CD4-positive, alpha-beta T cell (primary cell): Measurements from ENCODE around the gene TUT1. TPM values are rescaled to one million over a fixed set of nuclear protein-coding genes. Genes with fewer than 3 reads are reported as not detected.

Experiments used
- ATAC-seq: fragments of 200-7000 bp; cut with Tn5 transposase; one replicate; pipeline ENCODE4 v1.10.0; 2022; ENCODE audit warnings: mild to moderate bottlenecking; ENCODE audit not compliant: poor library complexity
- CTCF ChIA-PET: fragments of 350-600 bp; sonication (Branson Sonifier 250); formaldehyde crosslinking; loops from one replicate; lab custom pipeline; 2021; ENCODE audit warnings: antibody characterized with exemption, inconsistent platforms; lab: Charles Lee
- POLR2A ChIA-PET: fragments of 350-600 bp; sonication (Branson Sonifier 250); formaldehyde crosslinking; loops from one replicate; lab custom pipeline; 2021; ENCODE audit warnings: antibody characterized with exemption, inconsistent platforms; lab: Charles Lee
- DNase-seq, 14 experiments: peaks; one replicate each; pipeline ENCODE4 v3.0.0-alpha.2; 2013 to 2020; ENCODE audit warnings: mixed read lengths in 2 of 14
- H3K27ac ChIP-seq, 2 donors: one replicate each; pipeline versions ENCODE4 v1.5.1 to v1.7.0; 2013; ENCODE audit warnings: low read length in 2 of 2, low read depth in 1 of 2, mild to moderate bottlenecking in 1 of 2
- H3K27me3 ChIP-seq, 2 experiments: 1 replicate in 1 of 2; 2 replicates in 1 of 2; pipeline versions ENCODE4 v1.6.1 to v1.7.0; 2013; ENCODE audit warnings: low read length in 2 of 2, control low read depth in 1 of 2, mild to moderate bottlenecking in 1 of 2, moderate library complexity in 1 of 2; ENCODE audit not compliant: insufficient read depth in 2 of 2, control insufficient read depth in 1 of 2
- H3K36me3 ChIP-seq: one replicate; pipeline ENCODE4 v1.6.1; 2013; ENCODE audit warnings: low read length, control low read depth; ENCODE audit not compliant: insufficient read depth
- H3K4me1 ChIP-seq: one replicate; pipeline ENCODE4 v1.6.1; 2013; ENCODE audit warnings: low read length, control low read depth; ENCODE audit not compliant: insufficient read depth
- H3K4me3 ChIP-seq: one replicate; pipeline ENCODE4 v1.5.1; 2013; ENCODE audit warnings: mild to moderate bottlenecking, low read length, moderate library complexity
- H3K9me3 ChIP-seq, 2 experiments: 1 replicate in 1 of 2; 2 replicates in 1 of 2; pipeline versions ENCODE4 v1.6.1 to v1.7.0; 2013; ENCODE audit warnings: low read length in 2 of 2, mild to moderate bottlenecking in 2 of 2, control low read depth in 1 of 2, moderate library complexity in 1 of 2; ENCODE audit not compliant: control insufficient read depth in 1 of 2, insufficient read depth in 1 of 2
- H3K27ac Mint-ChIP-seq: one replicate; pipeline ENCODE4 v1.8.0; 2020; ENCODE audit warnings: mixed read lengths
- H3K27me3 Mint-ChIP-seq: one replicate; pipeline ENCODE4 v1.8.0; 2021; ENCODE audit warnings: mixed read lengths
- H3K36me3 Mint-ChIP-seq: one replicate; pipeline ENCODE4 v1.8.0; 2021; ENCODE audit warnings: low read depth, mixed read lengths
- H3K4me1 Mint-ChIP-seq: one replicate; pipeline ENCODE4 v1.8.0; 2021; ENCODE audit warnings: low read depth, mixed read lengths
- H3K4me3 Mint-ChIP-seq: one replicate; pipeline ENCODE4 v1.8.0; 2020; ENCODE audit warnings: mild to moderate bottlenecking, mixed read lengths
- H3K9me3 Mint-ChIP-seq: one replicate; pipeline ENCODE4 v1.8.0; 2020; ENCODE audit warnings: mixed read lengths
- intact Hi-C, 2 experiments: fragments of 100-400 bp; cut with DNase I in 1 of 2; cut with micrococcal nuclease in 1 of 2; formaldehyde crosslinking; loops; one replicate each; pipeline versions ENCODE4 v1.15.1 to v1.9.0; 2023 to 2025; cut with DNase I, micrococcal nuclease
- total RNA-seq, 174 experiments: library from RNA in 2 of 174; stranded (reverse) in 2 of 174; gene quantifications; one replicate each; pipeline ENCODE4 v1.2.3 and lab custom pipeline; 2021 to 2026
- TF ChIP-seq, protein P1 (sequence below): fragments of 200-600 bp; IDR thresholded peaks from one replicate; pipeline ENCODE4 v1.8.0; 2022; ENCODE audit warnings: antibody characterized with exemption, mild to moderate bottlenecking

The TUT1 gene
- total RNA-seq, 2 experiments from 2014 or later = 25.5 to 26.2 TPM

DNA sequence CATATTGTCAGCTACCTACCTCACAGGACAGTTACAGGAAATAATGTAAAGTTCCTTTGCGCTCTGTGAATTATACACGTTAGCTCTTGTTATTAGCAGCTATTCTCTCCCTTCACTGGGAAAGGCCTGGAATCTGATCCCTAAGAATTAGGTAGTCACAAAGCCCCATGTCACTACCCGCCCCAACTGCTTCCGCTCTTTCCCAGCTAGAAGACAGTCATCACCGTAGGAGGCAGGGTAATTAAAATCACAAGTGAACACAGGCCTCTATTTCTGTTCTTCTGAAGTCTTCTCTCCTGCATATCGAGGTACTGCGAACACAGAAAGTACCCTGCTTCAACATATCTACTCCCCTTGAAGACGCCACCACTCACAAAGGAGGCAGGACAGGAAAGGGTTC is 32.1 kb downstream of the TUT1 start:
- H3K9me3 Mint-ChIP-seq = no peaks in the 10 kb centered on the region
- Histone ChIP-seq H3K27me3 (no peaks in the 10 kb centered on the region), H3K36me3 (peaks cover 44% of the 10 kb centered on the region), H3K9me3 (no peaks in the 10 kb centered on the region), H3K4me1 (peaks cover 67% of the 10 kb centered on the region), H3K4me3 (no peak overlapping the region), H3K27ac (peak overlapping the region in 1 of 2 donors; percentile 96)
- no peaks in the 10 kb centered on the region for H3K27me3 Mint-ChIP-seq
- ChIA-PET CTCF (interaction anchor here (3.2 to 12.2 kb wide), 3 partner anchors 8 to 135 kb away, joined by 21 to 251 read pairs (median 92); partner anchors contain the start of gene AHNAK), POLR2A (interaction anchor here (0.6 to 6.6 kb wide), 5 partner anchors 12 to 134 kb away, joined by 4 to 61 read pairs (median 17); partner anchors contain the start of genes AHNAK, EEF1G and TUT1)
- TF ChIP-seq, protein P1, sequence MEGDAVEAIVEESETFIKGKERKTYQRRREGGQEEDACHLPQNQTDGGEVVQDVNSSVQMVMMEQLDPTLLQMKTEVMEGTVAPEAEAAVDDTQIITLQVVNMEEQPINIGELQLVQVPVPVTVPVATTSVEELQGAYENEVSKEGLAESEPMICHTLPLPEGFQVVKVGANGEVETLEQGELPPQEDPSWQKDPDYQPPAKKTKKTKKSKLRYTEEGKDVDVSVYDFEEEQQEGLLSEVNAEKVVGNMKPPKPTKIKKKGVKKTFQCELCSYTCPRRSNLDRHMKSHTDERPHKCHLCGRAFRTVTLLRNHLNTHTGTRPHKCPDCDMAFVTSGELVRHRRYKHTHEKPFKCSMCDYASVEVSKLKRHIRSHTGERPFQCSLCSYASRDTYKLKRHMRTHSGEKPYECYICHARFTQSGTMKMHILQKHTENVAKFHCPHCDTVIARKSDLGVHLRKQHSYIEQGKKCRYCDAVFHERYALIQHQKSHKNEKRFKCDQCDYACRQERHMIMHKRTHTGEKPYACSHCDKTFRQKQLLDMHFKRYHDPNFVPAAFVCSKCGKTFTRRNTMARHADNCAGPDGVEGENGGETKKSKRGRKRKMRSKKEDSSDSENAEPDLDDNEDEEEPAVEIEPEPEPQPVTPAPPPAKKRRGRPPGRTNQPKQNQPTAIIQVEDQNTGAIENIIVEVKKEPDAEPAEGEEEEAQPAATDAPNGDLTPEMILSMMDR = no peak
- intact Hi-C loops = loop anchor here in 1 of 2 experiments (5.0 kb wide), 1 partner anchor 33 kb away; the partner anchor contains the start of gene TUT1
- H3K36me3 Mint-ChIP-seq = peaks cover 55% of the 10 kb centered on the region
- H3K4me1 Mint-ChIP-seq = peaks cover 62% of the 10 kb centered on the region
- H3K4me3 Mint-ChIP-seq = peak overlapping the region; percentile 42
- DNase-seq (no peak), ATAC-seq (no peak)
- peak overlapping the region; percentile 95 for H3K27ac Mint-ChIP-seq

DNA sequence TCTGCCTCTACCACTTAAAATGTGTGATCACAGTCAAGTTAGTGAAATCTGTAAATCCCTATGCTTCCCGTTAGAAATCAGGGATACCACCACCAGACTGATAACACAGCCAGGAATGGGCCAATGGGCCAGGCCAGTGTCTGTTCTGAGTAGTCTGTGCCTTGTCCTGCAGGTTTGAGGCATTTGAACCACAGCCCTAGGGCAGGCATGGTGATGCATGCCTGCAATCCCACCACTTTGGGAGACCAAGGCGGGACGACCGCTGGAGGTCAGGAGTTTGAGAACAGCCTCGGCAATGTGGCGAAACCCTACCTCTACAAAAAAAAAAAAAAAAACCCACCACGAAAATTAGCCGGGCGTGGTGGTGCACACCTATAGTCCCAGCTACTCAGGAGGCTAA is 32.7 kb downstream of the TUT1 start:
- no peak overlapping the region for H3K4me3 Mint-ChIP-seq
- ChIA-PET CTCF (interaction anchor here (3.2 to 12.2 kb wide), 3 partner anchors 8 to 134 kb away, joined by 21 to 251 read pairs (median 92); partner anchors contain the start of gene AHNAK), POLR2A (interaction anchor here (0.6 to 6.6 kb wide), 3 partner anchors 15 to 33 kb away, joined by 4 to 61 read pairs (median 17); partner anchors contain the start of genes EEF1G and TUT1)
- H3K4me3 ChIP-seq = no peak overlapping the region
- peaks cover 68% of the 10 kb centered on the region for H3K4me1 Mint-ChIP-seq
- no peaks in the 10 kb centered on the region for H3K27me3 Mint-ChIP-seq
- intact Hi-C loops = loop anchor here in 1 of 2 experiments (5.0 kb wide), 1 partner anchor 34 kb away; the partner anchor contains the start of gene TUT1
- peak overlapping the region; percentile 96 to 97 for H3K27ac ChIP-seq
- H3K27me3 ChIP-seq = no peaks in the 10 kb centered on the region
- DNase-seq = peak in 1 of 14 experiments; percentile 33
- TF ChIP-seq, protein P1 = no peak
- H3K36me3 ChIP-seq = peaks cover 39% of the 10 kb centered on the region
- H3K9me3 Mint-ChIP-seq = no peaks in the 10 kb centered on the region
- ATAC-seq = no peak
- H3K27ac Mint-ChIP-seq = peak overlapping the region; percentile 95
- peaks cover 51% of the 10 kb centered on the region for H3K36me3 Mint-ChIP-seq
- no peaks in the 10 kb centered on the region for H3K9me3 ChIP-seq
- H3K4me1 ChIP-seq = peaks cover 72% of the 10 kb centered on the region

DNA sequence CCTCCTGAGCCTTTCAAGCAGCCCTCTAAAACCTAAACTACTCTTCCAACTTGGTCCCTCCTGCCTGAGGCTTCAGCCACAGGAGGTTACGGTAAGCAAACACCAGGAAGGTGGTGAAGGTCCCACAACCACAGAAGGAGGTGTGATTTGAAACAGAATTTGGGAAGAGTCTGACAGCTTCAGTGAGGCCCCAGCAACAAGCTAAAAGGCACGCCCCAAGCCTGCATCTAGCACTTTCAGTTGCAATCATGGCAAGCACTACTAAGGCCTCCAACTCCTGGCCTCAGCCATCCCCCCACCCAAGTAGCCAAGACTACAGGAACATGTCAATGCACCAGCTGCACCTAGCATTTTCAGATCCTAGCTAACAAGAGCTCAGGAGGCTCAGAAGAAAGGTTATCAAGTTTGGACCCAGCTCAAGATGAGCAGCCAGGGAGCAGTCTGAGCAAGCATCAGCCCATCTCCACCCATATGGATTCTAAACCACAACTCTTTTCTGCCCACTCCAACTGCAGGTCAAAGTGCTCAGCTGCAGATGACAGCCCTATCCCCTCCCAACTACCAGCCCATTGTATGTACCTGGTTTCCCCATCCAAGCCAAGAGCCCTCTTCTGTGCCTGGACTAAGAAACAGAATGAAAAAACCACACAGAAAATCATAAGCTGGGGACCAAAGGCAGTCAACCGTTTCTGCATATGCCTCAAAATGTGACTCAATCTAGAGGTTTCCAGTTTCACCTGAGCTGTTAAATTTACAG is 34.3 kb downstream of the TUT1 start:
- H3K36me3 Mint-ChIP-seq = peaks cover 37% of the 10 kb centered on the region
- no peaks in the 10 kb centered on the region for H3K9me3 ChIP-seq
- no peaks in the 10 kb centered on the region for H3K9me3 Mint-ChIP-seq
- peak overlapping the region; percentile 95 for H3K27ac Mint-ChIP-seq
- DNase-seq (peak in 10 of 14 experiments; percentile 34 to 85 (median 48)), ATAC-seq (peak; percentile 4)
- TF ChIP-seq, protein P1 = no peak
- H3K4me3 ChIP-seq = peak overlapping the region; percentile 49
- intact Hi-C loops = loop anchor here in 1 of 2 experiments (5.0 kb wide), 1 partner anchor 35 kb away; the partner anchor contains the start of gene TUT1
- H3K4me3 Mint-ChIP-seq = peak overlapping the region; percentile 84
- peaks cover 81% of the 10 kb centered on the region for H3K4me1 Mint-ChIP-seq
- peaks cover 89% of the 10 kb centered on the region for H3K4me1 ChIP-seq
- POLR2A ChIA-PET = interaction anchor here (0.6 to 6.6 kb wide), 20 partner anchors 13 to 720 kb away, joined by 3 to 122 read pairs (median 4); partner anchors contain the start of genes AHNAK, C11orf98, CSKMT and EEF1G
- H3K36me3 ChIP-seq = peaks cover 25% of the 10 kb centered on the region
- peak overlapping the region; percentile 96 to 97 for H3K27ac ChIP-seq
- CTCF ChIA-PET = interaction anchor here (0.9 to 12.2 kb wide), 3 partner anchors 15 to 132 kb away, joined by 3 to 251 read pairs (median 92); partner anchors contain the start of genes AHNAK and TUT1
- no peaks in the 10 kb centered on the region for H3K27me3 ChIP-seq
- H3K27me3 Mint-ChIP-seq = no peaks in the 10 kb centered on the region
